Esophagus muscularis mucosa (tissue), 3 donors: ENCODE results near the gene KCNH1.

ENCODE experiments used
- POLR2AphosphoS5 ChIP-seq, 2 donors: sonication (generic); formaldehyde crosslinking; IDR thresholded peaks; one replicate each; pipeline ENCODE4 v1.6.1; 2017; ENCODE audit warnings: antibody characterized with exemption in 2 of 2
- TF ChIP-seq, protein P1 (sequence below), 3 experiments: fragments of 200-600 bp in 2 of 3; fragments of 450-650 bp in 1 of 3; sonication (generic) in 2 of 3; IDR thresholded peaks; one replicate each; pipeline ENCODE4 v1.5.1; 2017 to 2019; ENCODE audit warnings: antibody characterized with exemption in 3 of 3, mild to moderate bottlenecking in 2 of 3, moderate library complexity in 1 of 3

DNA sequence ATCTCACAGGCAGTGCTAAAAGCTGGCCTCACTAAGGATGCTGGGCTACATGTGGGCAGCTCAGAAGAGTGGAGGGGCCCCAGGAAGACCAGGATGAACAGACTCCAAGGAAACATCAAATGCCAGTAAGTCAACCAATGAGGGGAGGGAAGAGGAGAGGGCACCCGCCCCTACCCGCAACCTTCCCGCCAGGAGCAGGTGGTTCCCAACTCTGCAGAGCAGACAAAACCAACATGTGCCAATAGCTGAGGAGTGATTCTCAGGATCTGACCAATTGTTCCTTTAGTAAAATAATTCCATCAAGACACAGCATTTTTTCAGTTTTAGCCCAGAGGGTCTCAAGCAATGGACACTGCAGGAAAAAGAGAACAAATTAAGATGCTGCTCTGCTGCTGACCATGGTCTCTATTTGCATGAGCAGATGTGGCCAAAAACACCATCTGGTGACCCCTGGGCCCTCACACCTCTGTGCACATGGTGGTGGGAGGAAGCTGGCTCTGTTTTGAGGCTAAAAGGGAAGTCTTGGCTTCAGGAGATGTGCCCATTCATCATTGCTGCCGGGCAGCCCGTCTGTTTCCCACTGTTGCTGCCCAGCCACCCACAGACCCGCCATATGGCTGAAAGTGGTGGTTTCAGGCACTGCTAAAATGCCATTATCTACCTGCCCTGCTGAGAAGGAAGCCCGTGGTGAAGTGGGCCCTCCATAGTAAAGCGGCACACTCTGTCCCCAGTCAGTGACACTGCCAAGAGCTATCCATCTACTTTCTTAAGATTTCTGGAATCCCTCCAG is 231.8 kb downstream of the KCNH1 start:
- TF ChIP-seq, protein P1, sequence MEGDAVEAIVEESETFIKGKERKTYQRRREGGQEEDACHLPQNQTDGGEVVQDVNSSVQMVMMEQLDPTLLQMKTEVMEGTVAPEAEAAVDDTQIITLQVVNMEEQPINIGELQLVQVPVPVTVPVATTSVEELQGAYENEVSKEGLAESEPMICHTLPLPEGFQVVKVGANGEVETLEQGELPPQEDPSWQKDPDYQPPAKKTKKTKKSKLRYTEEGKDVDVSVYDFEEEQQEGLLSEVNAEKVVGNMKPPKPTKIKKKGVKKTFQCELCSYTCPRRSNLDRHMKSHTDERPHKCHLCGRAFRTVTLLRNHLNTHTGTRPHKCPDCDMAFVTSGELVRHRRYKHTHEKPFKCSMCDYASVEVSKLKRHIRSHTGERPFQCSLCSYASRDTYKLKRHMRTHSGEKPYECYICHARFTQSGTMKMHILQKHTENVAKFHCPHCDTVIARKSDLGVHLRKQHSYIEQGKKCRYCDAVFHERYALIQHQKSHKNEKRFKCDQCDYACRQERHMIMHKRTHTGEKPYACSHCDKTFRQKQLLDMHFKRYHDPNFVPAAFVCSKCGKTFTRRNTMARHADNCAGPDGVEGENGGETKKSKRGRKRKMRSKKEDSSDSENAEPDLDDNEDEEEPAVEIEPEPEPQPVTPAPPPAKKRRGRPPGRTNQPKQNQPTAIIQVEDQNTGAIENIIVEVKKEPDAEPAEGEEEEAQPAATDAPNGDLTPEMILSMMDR (IDR thresholded peaks at IDR 0.05) = no peak
- TF ChIP-seq POLR2AphosphoS5 (IDR thresholded peaks at IDR 0.05) = no peak
